ENCODE data around the gene PGAP1.

DNA sequence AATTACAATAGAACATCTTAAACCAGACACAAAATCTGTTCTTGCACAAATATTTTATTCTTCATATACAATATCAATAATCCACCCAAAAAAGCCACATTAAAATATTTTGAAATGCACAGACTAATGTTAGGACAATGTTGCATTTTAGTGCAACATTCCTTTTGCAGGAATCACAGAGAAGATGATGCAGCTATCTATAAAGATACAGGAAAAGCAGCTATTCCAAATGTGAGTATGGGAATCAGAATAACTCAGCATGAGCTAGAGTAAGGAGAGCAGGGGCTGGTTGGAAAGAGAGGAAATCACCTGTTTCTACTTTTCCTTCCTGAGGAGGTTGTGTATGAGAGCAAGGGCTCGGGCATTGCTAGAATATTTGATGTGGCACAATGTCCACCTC lies 122.1 kb downstream of the PGAP1 start:
- TF ChIP-seq GATA2 (IDR thresholded peaks at IDR 0.05; ENCODE audit: low read depth, low read length) (no peak), GATA3 (IDR thresholded peaks at IDR 0.05; ENCODE audit: low read depth, low read length) (no peak)
